A549 (cell line): ENCODE data around the gene TCP11L1.

Source experiments
- CHD2 ChIP-seq: fragments of 150-350 bp; IDR thresholded peaks from 2 replicates; pipeline ENCODE4 v1.6.1; 2014; ENCODE audit warnings: low read length; ENCODE audit not compliant: partially characterized antibody
- HDAC2 ChIP-seq: fragments of 200-600 bp; sonication (generic); IDR thresholded peaks from 2 replicates; pipeline ENCODE4 v1.6.1; 2016
- KDM1A ChIP-seq: fragments of 200-600 bp; sonication (generic); IDR thresholded peaks from 2 replicates; pipeline ENCODE4 v1.6.1; 2016; ENCODE audit warnings: low read depth, mild to moderate bottlenecking
- NFE2L2 ChIP-seq: fragments of 150-350 bp; conservative IDR thresholded peaks from 2 replicates; pipeline ENCODE4 v1.6.1; 2014; ENCODE audit warnings: low read length
- POLR2A ChIP-seq: IDR thresholded peaks from 2 replicates; pipeline ENCODE4 v1.6.1; 2012; ENCODE audit warnings: mild to moderate bottlenecking, low read length
- RFX5 ChIP-seq: fragments of 450-650 bp; IDR thresholded peaks from 2 replicates; pipeline ENCODE4 v1.7.1; 2014; ENCODE audit warnings: antibody characterized with exemption, mild to moderate bottlenecking, moderate library complexity
- SMC3 ChIP-seq: fragments of >200 bp; sonication (Bioruptor Twin); formaldehyde crosslinking; IDR thresholded peaks from 3 replicates; pipeline ENCODE4 v1.6.1; 2018; ENCODE audit warnings: inconsistent platforms
- SREBF2 ChIP-seq: fragments of 450-650 bp; IDR thresholded peaks from 2 replicates; pipeline ENCODE4 v1.6.1; 2014; ENCODE audit warnings: mild to moderate bottlenecking, moderate library complexity
- TF ChIP-seq, protein P1 (sequence below): fragments of >200 bp; sonication (Bioruptor Twin); formaldehyde crosslinking; IDR thresholded peaks from 3 replicates; pipeline ENCODE4 v1.5.1; 2016
- TF ChIP-seq, protein P2 (sequence below): fragments of 150-350 bp; IDR thresholded peaks from 2 replicates; pipeline ENCODE4 v1.6.1; 2014; ENCODE audit warnings: low read depth, mild to moderate bottlenecking, low read length
- TF ChIP-seq, protein P3 (sequence below): IDR thresholded peaks from 2 replicates; pipeline ENCODE4 v1.6.1; 2012

DNA sequence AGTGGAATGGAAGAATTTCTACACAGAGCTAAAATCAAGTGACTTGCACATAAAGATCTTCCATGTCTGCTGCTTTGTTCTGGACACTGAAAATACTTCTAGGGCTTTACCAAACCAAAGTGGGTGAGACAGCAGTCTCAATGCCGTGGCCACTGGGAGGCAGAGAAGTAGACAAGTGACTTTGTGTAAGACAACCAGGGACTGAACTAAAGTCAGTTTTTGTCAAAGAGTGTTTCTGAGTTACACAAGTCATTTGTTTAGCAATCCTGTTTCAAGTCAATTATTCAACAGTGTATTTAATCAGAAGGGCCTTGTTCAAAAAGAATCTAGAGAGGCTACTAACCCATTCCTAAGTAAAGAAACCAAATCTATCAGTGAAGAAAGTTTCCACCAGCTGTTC, 46.6 kb downstream of the TCP11L1 start:
- no peak for TF ChIP-seq CHD2
- no peak for TF ChIP-seq RFX5
- TF ChIP-seq, protein P1, sequence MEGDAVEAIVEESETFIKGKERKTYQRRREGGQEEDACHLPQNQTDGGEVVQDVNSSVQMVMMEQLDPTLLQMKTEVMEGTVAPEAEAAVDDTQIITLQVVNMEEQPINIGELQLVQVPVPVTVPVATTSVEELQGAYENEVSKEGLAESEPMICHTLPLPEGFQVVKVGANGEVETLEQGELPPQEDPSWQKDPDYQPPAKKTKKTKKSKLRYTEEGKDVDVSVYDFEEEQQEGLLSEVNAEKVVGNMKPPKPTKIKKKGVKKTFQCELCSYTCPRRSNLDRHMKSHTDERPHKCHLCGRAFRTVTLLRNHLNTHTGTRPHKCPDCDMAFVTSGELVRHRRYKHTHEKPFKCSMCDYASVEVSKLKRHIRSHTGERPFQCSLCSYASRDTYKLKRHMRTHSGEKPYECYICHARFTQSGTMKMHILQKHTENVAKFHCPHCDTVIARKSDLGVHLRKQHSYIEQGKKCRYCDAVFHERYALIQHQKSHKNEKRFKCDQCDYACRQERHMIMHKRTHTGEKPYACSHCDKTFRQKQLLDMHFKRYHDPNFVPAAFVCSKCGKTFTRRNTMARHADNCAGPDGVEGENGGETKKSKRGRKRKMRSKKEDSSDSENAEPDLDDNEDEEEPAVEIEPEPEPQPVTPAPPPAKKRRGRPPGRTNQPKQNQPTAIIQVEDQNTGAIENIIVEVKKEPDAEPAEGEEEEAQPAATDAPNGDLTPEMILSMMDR, result no peak
- no peak for TF ChIP-seq HDAC2
- TF ChIP-seq SMC3, result no peak
- TF ChIP-seq, protein P2, sequence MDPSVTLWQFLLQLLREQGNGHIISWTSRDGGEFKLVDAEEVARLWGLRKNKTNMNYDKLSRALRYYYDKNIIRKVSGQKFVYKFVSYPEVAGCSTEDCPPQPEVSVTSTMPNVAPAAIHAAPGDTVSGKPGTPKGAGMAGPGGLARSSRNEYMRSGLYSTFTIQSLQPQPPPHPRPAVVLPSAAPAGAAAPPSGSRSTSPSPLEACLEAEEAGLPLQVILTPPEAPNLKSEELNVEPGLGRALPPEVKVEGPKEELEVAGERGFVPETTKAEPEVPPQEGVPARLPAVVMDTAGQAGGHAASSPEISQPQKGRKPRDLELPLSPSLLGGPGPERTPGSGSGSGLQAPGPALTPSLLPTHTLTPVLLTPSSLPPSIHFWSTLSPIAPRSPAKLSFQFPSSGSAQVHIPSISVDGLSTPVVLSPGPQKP, result no peak
- no peak for TF ChIP-seq KDM1A
- no peak for TF ChIP-seq NFE2L2
- TF ChIP-seq SREBF2, result no peak
- no peak for TF ChIP-seq POLR2A
- TF ChIP-seq, protein P3, sequence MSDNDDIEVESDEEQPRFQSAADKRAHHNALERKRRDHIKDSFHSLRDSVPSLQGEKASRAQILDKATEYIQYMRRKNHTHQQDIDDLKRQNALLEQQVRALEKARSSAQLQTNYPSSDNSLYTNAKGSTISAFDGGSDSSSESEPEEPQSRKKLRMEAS, result no peak
